Subcutaneous abdominal adipose tissue (tissue), 5 donors: ENCODE results near the gene IL17REL.

Source experiments
- H3K27ac ChIP-seq: one replicate; pipeline ENCODE4 v1.7.0; 2013; ENCODE audit warnings: low read depth, mild to moderate bottlenecking, inconsistent platforms, low read length, moderate library complexity
- H3K27me3 ChIP-seq, 5 donors: one replicate each; pipeline ENCODE4 v1.7.0; 2013; ENCODE audit warnings: low read length in 5 of 5, inconsistent platforms in 1 of 5; ENCODE audit not compliant: control insufficient read depth in 5 of 5, insufficient read depth in 4 of 5
- H3K36me3 ChIP-seq, 5 donors: one replicate each; pipeline ENCODE4 v1.7.0; 2013; ENCODE audit warnings: low read length in 5 of 5; ENCODE audit not compliant: control insufficient read depth in 5 of 5, insufficient read depth in 5 of 5
- H3K4me1 ChIP-seq, 5 donors: one replicate each; pipeline ENCODE4 v1.7.0; 2013; ENCODE audit warnings: low read length in 5 of 5, mild to moderate bottlenecking in 3 of 5, moderate library complexity in 1 of 5; ENCODE audit not compliant: control insufficient read depth in 5 of 5, insufficient read depth in 5 of 5
- H3K4me3 ChIP-seq, 5 donors: one replicate each; pipeline ENCODE4 v1.7.0; 2013; ENCODE audit warnings: low read length in 5 of 5, low read depth in 1 of 5
- H3K9ac ChIP-seq, 5 donors: one replicate each; pipeline ENCODE4 v1.7.0; 2013; ENCODE audit warnings: low read length in 5 of 5, mild to moderate bottlenecking in 4 of 5, moderate library complexity in 3 of 5
- H3K9me3 ChIP-seq, 5 donors: one replicate each; pipeline ENCODE4 v1.7.0; 2013; ENCODE audit warnings: low read length in 5 of 5; ENCODE audit not compliant: control insufficient read depth in 5 of 5
- donor health status: healthy.
- donor health status: healthy.
- donor health status: healthy.
- donor health status: healthy.
- donor health status: healthy.

IL17REL gene

DNA sequence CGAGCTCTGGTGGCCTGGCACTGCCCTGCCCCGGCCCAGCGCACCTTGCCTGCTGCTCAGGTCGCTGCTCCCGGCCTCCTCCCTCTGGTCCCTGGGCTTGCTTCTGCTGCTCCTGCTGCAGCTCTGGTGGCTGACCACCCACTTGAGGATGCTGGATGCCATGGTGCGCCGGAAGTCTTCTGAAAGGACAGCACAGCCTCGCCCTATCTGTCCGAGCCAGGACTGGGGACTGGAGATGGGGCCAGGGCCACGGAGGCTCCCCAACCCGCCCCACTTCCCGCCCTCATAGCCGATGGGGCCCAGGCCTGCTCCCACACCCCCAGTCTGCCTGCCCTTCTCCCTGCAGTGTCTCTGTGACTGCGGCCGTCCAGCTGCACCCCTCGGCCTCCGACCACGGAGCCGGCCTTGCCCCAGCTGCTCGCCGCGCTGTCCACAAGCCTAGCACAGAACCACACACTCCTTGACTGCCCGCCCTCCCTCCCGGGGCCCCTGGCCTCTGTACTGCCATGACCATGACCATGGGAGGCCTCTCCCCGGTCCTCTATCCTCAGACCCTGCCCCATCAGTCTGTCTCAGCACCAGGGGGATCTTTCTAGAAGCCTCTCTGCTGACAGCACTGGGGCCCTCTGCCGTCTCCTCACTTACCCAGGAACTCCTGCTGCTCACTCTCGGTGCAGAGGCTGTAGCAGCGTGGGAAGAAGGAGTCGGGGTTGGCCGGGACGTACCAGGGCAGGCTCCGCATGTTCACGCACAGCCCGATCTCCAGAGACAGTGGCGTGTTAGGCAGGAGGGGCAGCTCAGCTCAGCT is 32.9 kb upstream of the IL17REL start:
- Histone ChIP-seq H3K27me3 (peaks cover 8 to 20% (median 13%) of the 10 kb centered on the region in 5 donors), H3K9me3 (no peaks in the 10 kb centered on the region), H3K4me3 (no peak overlapping the region), H3K9ac (no peak overlapping the region), H3K4me1 (no peaks in the 10 kb centered on the region), H3K36me3 (no peaks in the 10 kb centered on the region), H3K27ac (no peak overlapping the region)

DNA sequence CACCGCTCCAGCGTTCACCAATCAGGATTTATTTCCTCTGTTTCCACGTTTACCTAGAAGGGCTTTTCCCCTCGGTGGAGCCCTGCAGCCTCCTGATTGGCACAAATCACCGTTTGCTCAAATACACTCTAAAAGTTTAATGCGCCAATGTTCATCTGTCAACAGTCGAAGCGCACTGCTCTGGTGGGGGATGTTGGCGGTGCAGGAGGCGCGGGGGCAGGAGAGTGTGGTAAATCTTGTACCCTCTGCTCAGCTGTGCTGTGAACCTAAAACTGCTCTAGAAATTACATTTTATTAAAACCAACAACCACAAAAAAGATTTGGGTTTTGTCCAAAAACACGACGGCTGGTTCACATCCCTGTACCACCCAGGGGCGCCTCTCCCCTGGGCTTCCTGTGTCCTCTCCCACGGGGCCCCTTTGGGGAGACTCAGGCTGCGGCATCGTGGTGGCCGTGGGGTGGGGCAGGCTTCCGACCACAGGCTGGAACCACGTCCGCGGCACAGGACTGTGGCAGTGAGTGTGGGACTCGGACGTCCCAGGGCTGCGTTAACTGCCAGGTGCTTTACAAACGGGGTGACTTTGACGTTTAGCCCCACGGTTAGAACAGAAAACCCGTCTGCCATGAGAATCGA is 32.0 kb upstream of the IL17REL start:
- H3K27ac ChIP-seq: no peak overlapping the region
- no peak overlapping the region for H3K4me3 ChIP-seq
- H3K9me3 ChIP-seq: peaks cover 0 to 5% (median 0%) of the 10 kb centered on the region in 5 donors

DNA sequence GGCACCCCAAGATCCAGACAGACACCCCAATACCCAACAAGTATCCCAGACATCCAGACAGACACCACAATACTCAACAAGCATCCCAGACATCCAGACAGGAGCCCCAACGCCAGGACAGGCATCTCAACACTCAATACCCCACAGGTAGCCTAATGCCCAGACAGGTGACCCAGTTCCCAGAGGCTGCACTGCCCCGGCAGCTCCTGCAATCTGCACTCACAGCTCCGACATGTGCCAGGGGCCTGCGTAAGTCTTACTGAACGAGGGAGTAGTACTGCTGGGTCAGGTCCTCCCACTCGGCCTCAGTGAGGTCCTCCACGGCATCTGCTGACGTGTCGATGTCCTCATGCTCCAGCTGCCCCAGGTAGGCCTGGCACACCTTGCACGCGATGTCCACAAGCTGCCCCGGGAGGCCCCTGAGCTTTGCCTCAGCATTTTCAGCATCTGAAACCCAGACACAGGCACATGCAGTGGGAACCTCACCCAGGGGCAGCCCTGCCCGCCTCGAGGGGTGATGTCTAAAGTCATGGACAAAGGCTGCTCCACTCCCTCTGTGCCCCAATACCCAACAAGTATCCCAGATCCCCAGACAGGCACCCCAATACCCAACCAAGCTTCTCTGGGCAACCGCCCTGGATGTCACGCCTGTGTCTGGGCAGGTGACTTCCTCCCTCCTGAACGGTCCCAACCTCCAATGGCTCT is 28.9 kb upstream of the IL17REL start:
- H3K4me1 ChIP-seq: no peaks in the 10 kb centered on the region
- no peak overlapping the region for H3K27ac ChIP-seq
- peaks cover 0 to 10% (median 3%) of the 10 kb centered on the region in 5 donors for H3K9me3 ChIP-seq
- H3K27me3 ChIP-seq: peaks cover 6 to 14% (median 12%) of the 10 kb centered on the region in 5 donors
- H3K4me3 ChIP-seq: no peak overlapping the region
- H3K9ac ChIP-seq: no peak overlapping the region
- no peaks in the 10 kb centered on the region for H3K36me3 ChIP-seq

More for the DNA sequence above, 32.0 kb upstream of the IL17REL start:
- H3K9ac ChIP-seq: no peak overlapping the region
- peaks cover 8 to 20% (median 13%) of the 10 kb centered on the region in 5 donors for H3K27me3 ChIP-seq
- no peaks in the 10 kb centered on the region for H3K36me3 ChIP-seq
- H3K4me1 ChIP-seq: no peaks in the 10 kb centered on the region

DNA sequence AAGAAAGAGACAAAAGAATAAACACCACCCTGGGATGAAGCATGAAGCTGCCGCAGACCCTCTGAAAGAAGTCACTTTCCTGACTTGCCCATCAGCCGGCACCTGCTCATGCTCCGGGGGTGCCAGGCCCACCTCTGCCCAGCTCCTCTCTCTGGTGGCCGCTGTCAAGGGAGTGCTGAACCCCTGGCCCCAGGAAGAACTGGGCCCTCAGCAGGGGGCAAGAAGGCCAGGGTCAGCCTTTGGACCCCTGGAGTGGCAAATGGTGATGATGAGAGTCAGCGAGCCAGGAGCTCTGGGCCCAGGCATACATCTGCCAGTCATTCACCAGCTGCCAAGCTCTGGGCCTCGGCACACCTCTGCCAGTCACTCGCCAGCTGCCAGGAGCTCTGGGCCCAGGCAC is 28.2 kb upstream of the IL17REL start:
- Histone ChIP-seq H3K4me3 (no peak overlapping the region), H3K36me3 (no peaks in the 10 kb centered on the region), H3K9me3 (peaks cover 0 to 10% (median 3%) of the 10 kb centered on the region in 5 donors), H3K4me1 (no peaks in the 10 kb centered on the region), H3K27me3 (peaks cover 4 to 10% (median 6%) of the 10 kb centered on the region in 5 donors), H3K27ac (no peak overlapping the region), H3K9ac (no peak overlapping the region)

DNA sequence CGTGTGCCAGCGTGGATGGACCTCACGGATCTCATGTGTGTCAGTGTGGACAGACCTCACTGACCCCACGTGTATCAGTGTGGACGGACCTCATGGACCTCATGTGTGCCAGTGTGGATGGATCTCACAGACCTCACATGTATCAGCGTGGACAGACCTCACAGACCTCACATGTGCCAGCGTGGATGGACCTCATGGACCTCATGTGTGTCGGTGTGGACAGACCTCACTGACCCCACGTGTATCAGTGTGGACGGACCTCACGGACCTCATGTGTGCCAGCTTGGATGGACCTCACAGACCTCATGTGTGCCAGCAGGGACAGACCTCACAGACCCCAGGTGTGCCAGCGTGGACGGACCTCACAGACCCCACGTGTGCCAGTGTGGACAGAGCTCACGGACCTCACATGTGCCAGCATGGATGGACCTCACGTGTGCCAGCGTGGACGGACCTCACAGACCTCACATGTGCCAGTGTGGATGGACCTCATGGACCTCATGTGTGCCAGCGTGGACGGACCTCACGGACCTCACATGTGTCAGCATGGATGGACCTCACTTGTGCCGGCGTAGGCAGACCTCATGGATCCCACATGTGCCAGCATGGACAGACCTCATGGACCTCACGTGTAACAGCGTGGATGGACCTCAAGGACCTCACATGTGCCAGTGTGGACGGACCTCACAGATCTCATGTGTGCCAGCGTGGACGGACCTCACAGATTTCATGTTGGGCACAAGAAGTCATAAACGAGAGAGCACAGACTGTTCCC is 27.3 kb upstream of the IL17REL start:
- H3K4me1 ChIP-seq: no peaks in the 10 kb centered on the region
- no peaks in the 10 kb centered on the region for H3K36me3 ChIP-seq
- no peak overlapping the region for H3K9ac ChIP-seq
- H3K27ac ChIP-seq: no peak overlapping the region
- H3K27me3 ChIP-seq: peaks cover 0 to 14% (median 8%) of the 10 kb centered on the region in 5 donors
- peaks cover 0 to 10% (median 3%) of the 10 kb centered on the region in 5 donors for H3K9me3 ChIP-seq
- H3K4me3 ChIP-seq: no peak overlapping the region

DNA sequence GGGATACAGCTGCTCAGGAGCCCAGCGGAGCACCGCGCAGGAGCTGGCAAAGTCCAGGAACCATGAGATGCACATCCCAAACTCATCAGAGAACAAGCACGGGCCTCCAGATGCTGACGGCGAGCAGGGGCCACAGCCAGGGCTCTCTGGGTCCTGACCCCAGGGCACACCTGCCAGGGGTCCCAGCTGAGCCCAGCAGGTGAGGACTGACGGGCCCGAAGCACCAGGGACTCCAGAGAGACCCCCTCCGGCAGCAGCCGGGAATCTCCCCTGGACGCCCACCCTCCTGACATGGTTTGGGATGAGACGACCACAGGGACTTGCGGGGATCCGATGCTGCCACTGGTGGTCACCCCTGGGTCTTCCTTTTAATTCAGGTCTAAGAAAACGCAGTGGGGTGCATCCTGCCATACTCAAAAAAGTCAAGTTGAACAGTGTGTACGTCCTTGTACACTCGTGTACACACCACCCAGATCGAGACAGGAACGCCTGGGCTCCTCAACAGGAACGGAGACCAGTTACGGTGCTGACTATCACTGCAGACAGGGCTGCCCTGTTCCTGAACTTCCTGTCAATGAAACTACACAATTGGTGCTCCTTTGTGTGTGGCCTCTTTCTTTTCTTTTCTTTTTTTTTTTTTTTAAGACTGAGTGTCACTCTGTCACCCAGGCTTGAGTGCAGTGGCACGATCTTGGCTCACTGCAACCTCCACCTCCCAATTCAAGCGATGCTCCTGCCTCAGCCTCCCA is 23.6 kb upstream of the IL17REL start:
- H3K27ac ChIP-seq: no peak overlapping the region
- peaks cover 0 to 10% (median 3%) of the 10 kb centered on the region in 5 donors for H3K9me3 ChIP-seq
- H3K4me1 ChIP-seq: no peaks in the 10 kb centered on the region
- H3K27me3 ChIP-seq: peaks cover 20 to 30% (median 27%) of the 10 kb centered on the region in 5 donors
- H3K9ac ChIP-seq: no peak overlapping the region
- no peak overlapping the region for H3K4me3 ChIP-seq
- no peaks in the 10 kb centered on the region for H3K36me3 ChIP-seq

DNA sequence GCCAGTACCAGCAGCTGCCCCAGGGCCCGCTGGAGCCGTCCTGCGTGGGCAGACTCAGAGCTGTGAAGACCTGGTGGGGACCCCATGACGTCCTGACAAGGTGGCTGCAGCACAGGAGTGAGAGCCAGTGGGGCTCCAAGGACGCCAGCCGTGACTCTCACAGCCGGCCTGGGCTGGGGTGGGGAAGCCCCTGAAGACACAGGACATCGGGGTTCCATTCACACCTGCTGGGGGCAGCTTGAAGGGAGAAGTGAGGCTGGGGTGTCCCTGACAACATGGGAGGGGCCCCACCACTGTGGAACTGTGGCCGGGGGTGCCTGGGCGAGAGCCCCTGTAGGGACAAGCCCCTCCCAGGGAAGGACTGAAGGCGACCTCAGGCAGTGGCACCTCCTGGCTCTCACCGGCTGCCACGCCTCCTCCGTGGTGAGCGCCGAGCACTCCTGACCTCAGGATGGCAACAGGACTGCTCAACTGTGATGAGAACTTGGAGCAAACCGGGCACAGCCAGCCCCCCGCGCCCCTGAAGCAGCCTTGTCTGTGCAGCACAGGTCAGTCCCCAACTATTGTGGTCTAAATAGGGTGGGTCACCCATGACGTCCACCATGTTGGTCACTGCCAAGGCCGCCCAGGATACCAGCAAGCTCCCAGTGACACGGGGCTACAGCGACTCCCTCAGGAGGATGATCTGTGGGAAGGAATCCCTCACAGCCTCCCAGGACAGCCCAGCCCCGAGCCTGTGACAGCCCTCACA is 22.7 kb upstream of the IL17REL start:
- H3K36me3 ChIP-seq: no peaks in the 10 kb centered on the region
- peaks cover 23 to 30% (median 27%) of the 10 kb centered on the region in 5 donors for H3K27me3 ChIP-seq
- H3K9ac ChIP-seq: no peak overlapping the region
- peaks cover 0 to 10% (median 3%) of the 10 kb centered on the region in 5 donors for H3K9me3 ChIP-seq
- H3K4me1 ChIP-seq: peaks cover 0 to 3% (median 0%) of the 10 kb centered on the region in 5 donors
- H3K4me3 ChIP-seq: no peak overlapping the region
- no peak overlapping the region for H3K27ac ChIP-seq

DNA sequence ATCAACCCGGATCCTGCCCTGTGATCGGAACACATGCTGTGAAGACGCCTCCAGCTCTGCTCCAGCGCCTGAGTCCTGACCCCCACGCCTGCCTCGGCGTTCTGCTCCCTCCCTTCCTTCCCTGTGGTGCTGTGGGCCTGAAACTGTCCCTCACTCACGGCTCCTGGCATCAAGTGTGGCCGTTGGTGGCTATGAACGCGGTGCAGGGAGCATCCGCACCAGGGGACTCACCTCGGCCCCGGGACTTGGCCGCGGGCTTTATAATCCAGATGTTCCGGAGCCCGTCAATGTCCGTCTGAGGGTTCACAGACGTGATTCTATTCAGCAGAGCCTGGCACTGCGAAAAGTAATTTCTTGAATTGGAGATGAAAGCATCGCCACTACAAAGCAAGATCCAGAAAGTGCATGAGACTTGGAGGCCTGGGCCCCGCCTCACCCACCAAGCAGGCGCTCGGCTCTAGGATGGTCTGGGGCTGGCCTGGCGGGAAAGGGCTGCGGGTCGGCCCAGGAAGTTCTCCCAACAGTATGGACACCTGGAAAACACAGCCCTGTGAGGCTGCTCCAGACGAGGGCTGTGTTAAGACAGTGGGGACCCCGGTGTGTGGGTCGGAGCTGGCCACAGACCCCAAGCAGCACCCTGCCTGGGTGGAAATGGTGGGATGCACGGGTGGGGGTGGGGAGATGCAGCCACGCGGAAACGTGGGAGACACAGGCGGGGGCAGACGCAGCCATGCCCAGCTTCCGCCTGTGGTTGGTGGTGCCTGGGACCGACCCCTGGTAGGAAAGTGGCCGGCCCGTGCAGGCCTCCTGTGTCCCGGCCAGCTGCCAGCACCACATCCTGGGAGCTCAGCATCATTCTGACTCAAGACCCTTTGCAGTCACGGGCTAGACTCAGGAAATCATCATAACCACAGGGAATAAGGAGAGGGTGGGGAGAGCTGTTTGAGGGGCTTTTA is 21.8 kb upstream of the IL17REL start:
- no peak overlapping the region for H3K4me3 ChIP-seq
- H3K9me3 ChIP-seq: peaks cover 0 to 3% (median 3%) of the 10 kb centered on the region in 5 donors
- no peaks in the 10 kb centered on the region for H3K36me3 ChIP-seq
- H3K9ac ChIP-seq: no peak overlapping the region
- peaks cover 0 to 5% (median 0%) of the 10 kb centered on the region in 5 donors for H3K4me1 ChIP-seq
- H3K27me3 ChIP-seq: peaks cover 23 to 31% (median 28%) of the 10 kb centered on the region in 5 donors
- no peak overlapping the region for H3K27ac ChIP-seq
